ENCODE data around the gene SESN2. TPM values are rescaled to one million over a fixed set of nuclear protein-coding genes. Genes with fewer than 3 reads are reported as not detected.

The SESN2 gene
- total and polyA plus RNA-seq, 4 donors = 5.5 to 13.0 (median 10.7) TPM

GRCh38 chr1:28290851-28291250 is 31.5 kb downstream of the SESN2 start:
- TF ChIP-seq GABPA (IDR thresholded peaks at IDR 0.05 in 1 of 2, conservative IDR thresholded peaks at IDR 0.05 in 1 of 2) (no peak), FOXA2 (IDR thresholded peaks at IDR 0.05) (peak; percentile 77), HNF4A (conservative IDR thresholded peaks at IDR 0.05) (peak; percentile 92), ATF3 (IDR thresholded peaks at IDR 0.05) (no peak), HNF4G (IDR thresholded peaks at IDR 0.05) (peak; percentile 83), FOXA1 (IDR thresholded peaks at IDR 0.05) (peak; percentile 60), EGR1 (IDR thresholded peaks at IDR 0.05; ENCODE audit: low read depth in 2 of 2) (no peak), RXRA (IDR thresholded peaks at IDR 0.05) (peak; percentile 65 to 66), YY1 (IDR thresholded peaks at IDR 0.05) (peak; percentile 75), NR2F2 (IDR thresholded peaks at IDR 0.05) (no peak), JUND (IDR thresholded peaks at IDR 0.05) (peak in 1 of 2 donors; percentile 59), SP1 (IDR thresholded peaks at IDR 0.05) (peak; percentile 93), RAD21 (IDR thresholded peaks at IDR 0.05) (peak; percentile 38 to 47), TAF1 (conservative IDR thresholded peaks at IDR 0.05) (peak; percentile 87)
- TF ChIP-seq, protein P1, sequence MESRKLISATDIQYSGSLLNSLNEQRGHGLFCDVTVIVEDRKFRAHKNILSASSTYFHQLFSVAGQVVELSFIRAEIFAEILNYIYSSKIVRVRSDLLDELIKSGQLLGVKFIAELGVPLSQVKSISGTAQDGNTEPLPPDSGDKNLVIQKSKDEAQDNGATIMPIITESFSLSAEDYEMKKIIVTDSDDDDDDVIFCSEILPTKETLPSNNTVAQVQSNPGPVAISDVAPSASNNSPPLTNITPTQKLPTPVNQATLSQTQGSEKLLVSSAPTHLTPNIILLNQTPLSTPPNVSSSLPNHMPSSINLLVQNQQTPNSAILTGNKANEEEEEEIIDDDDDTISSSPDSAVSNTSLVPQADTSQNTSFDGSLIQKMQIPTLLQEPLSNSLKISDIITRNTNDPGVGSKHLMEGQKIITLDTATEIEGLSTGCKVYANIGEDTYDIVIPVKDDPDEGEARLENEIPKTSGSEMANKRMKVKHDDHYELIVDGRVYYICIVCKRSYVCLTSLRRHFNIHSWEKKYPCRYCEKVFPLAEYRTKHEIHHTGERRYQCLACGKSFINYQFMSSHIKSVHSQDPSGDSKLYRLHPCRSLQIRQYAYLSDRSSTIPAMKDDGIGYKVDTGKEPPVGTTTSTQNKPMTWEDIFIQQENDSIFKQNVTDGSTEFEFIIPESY (IDR thresholded peaks at IDR 0.05) = peak; percentile 24
- TF ChIP-seq, protein P2, sequence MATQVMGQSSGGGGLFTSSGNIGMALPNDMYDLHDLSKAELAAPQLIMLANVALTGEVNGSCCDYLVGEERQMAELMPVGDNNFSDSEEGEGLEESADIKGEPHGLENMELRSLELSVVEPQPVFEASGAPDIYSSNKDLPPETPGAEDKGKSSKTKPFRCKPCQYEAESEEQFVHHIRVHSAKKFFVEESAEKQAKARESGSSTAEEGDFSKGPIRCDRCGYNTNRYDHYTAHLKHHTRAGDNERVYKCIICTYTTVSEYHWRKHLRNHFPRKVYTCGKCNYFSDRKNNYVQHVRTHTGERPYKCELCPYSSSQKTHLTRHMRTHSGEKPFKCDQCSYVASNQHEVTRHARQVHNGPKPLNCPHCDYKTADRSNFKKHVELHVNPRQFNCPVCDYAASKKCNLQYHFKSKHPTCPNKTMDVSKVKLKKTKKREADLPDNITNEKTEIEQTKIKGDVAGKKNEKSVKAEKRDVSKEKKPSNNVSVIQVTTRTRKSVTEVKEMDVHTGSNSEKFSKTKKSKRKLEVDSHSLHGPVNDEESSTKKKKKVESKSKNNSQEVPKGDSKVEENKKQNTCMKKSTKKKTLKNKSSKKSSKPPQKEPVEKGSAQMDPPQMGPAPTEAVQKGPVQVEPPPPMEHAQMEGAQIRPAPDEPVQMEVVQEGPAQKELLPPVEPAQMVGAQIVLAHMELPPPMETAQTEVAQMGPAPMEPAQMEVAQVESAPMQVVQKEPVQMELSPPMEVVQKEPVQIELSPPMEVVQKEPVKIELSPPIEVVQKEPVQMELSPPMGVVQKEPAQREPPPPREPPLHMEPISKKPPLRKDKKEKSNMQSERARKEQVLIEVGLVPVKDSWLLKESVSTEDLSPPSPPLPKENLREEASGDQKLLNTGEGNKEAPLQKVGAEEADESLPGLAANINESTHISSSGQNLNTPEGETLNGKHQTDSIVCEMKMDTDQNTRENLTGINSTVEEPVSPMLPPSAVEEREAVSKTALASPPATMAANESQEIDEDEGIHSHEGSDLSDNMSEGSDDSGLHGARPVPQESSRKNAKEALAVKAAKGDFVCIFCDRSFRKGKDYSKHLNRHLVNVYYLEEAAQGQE (IDR thresholded peaks at IDR 0.05) = peak; percentile 78
- TF ChIP-seq, protein P3, sequence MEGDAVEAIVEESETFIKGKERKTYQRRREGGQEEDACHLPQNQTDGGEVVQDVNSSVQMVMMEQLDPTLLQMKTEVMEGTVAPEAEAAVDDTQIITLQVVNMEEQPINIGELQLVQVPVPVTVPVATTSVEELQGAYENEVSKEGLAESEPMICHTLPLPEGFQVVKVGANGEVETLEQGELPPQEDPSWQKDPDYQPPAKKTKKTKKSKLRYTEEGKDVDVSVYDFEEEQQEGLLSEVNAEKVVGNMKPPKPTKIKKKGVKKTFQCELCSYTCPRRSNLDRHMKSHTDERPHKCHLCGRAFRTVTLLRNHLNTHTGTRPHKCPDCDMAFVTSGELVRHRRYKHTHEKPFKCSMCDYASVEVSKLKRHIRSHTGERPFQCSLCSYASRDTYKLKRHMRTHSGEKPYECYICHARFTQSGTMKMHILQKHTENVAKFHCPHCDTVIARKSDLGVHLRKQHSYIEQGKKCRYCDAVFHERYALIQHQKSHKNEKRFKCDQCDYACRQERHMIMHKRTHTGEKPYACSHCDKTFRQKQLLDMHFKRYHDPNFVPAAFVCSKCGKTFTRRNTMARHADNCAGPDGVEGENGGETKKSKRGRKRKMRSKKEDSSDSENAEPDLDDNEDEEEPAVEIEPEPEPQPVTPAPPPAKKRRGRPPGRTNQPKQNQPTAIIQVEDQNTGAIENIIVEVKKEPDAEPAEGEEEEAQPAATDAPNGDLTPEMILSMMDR (IDR thresholded peaks at IDR 0.05; ENCODE audit: low read depth, low read length, missing input control) = no peak
- TF ChIP-seq, protein P4, sequence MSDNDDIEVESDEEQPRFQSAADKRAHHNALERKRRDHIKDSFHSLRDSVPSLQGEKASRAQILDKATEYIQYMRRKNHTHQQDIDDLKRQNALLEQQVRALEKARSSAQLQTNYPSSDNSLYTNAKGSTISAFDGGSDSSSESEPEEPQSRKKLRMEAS (IDR thresholded peaks at IDR 0.05) = peak; percentile 39
- Histone ChIP-seq H3K36me3 (ENCODE audit: control insufficient read depth in 4 of 4, insufficient read depth in 3 of 4, low read depth in 1 of 4, low read length in 3 of 4) (no peaks in the 10 kb centered on the region), H3K4me3 (ENCODE audit: low read depth in 1 of 3, low read length in 3 of 3) (no peak overlapping the region), H3K9me3 (ENCODE audit: control insufficient read depth in 4 of 4, low read length in 3 of 4) (no peaks in the 10 kb centered on the region), H3K27me3 (ENCODE audit: control insufficient read depth in 4 of 4, insufficient read depth in 4 of 4, low read length in 3 of 4) (no peaks in the 10 kb centered on the region), H3K9ac (ENCODE audit: low read depth in 1 of 2, low read length in 2 of 2) (no peak overlapping the region), H3K27ac (ENCODE audit: low read depth in 1 of 2, low read length in 2 of 2) (peak overlapping the region; percentile 63 to 79), H3K4me1 (ENCODE audit: control insufficient read depth in 4 of 4, insufficient read depth in 4 of 4, low read length in 3 of 4) (peaks cover 3 to 22% (median 7%) of the 10 kb centered on the region in 4 donors)
- WGBS = 24% methylated on average over 2 of the region's 2 CpGs
- DNase-seq (ENCODE audit: low spot score) = no peak

Measured in liver (tissue), 9 donors.